K562 (cell line): Measurements from ENCODE around the gene ZFPM1. TPM values are rescaled to one million over a fixed set of nuclear protein-coding genes. Genes with fewer than 3 reads are reported as not detected.
A peak's percentile ranks its signal among the peaks of the same experiment; 100 is the strongest.

Source experiments
- MIER1 ChIP-seq: fragments of 450-650 bp; IDR thresholded peaks from 2 replicates; pipeline ENCODE4 v1.6.1; 2016; ENCODE audit warnings: antibody characterized with exemption, mild to moderate bottlenecking, low read depth
- REST ChIP-seq, 2 experiments: fragments of 450-650 bp; formaldehyde crosslinking in 1 of 2; IDR thresholded peaks; 2 replicates each; pipeline versions ENCODE4 v1.4.0 to v1.6.1; 2014 to 2020; ENCODE audit warnings: mild to moderate bottlenecking in 2 of 2, borderline replicate concordance in 1 of 2, low read depth in 1 of 2
- polyA plus RNA-seq, 8 experiments: library from polyadenylated mRNA; depleted of rRNA in 4 of 8; stranded (reverse) in 5 of 8; unstranded in 3 of 8; fragments of >200 nt; fragmentation: Nextera tagmentation in 2 of 8; fragmentation: Illumina TruSeq in 1 of 8; extraction: Ambion mirVana in 2 of 8; extraction: Trizol in 1 of 8; gene quantifications; 2 replicates each; pipeline versions ENCODE4 v1.2.1 to v1.2.3, GENCODE V29; 2011 to 2014; ENCODE audit warnings: inconsistent platforms in 1 of 8, missing spikeins in 1 of 8
- total RNA-seq, 7 experiments: library from RNA; depleted of rRNA in 6 of 7; stranded (reverse); fragments of >200 nt in 6 of 7; fragmentation: Illumina TruSeq in 2 of 7; extraction: Trizol in 2 of 7; gene quantifications; 2 replicates each; pipeline versions ENCODE4 v1.2.1 to v1.2.3, GENCODE V29; 2011 to 2021; ENCODE audit warnings: low replicate concordance in 1 of 7

Gene ZFPM1
- total and polyA plus RNA-seq, 9 of the 15 experiments (the other 6 are each of a cell fraction or from before 2014, with no cell fraction given), result 0.03 to 35.9 (median 1.4) TPM

- peak; percentile 60 for TF ChIP-seq REST (IDR thresholded peaks at IDR 0.05; ENCODE audit: borderline replicate concordance)
- TF ChIP-seq REST (CRISPR knock-in tag; IDR thresholded peaks at IDR 0.05; ENCODE audit: low read depth), result 0 out of 2 replicates have a peak, but pooled peaks have one; percentile 35
- peak; percentile 49; the same call in 1 of the 2 replicates for TF ChIP-seq MIER1
Observed at GRCh38 chr16:88439016-88439415, 14.1 kb upstream of the ZFPM1 start (continued).
